CD14-positive monocyte (primary cell): ENCODE measurements around the gene GRIK3. TPM values are rescaled to one million over a fixed set of nuclear protein-coding genes. Genes with fewer than 3 reads are reported as not detected.

ENCODE experiments used
- DNase-seq, 3 donors: peaks; one replicate each; pipeline ENCODE4 v3.0.0-alpha.2; 2011 to 2022
- H2AFZ ChIP-seq: 2 replicates; pipeline ENCODE4 v1.6.0; 2012; ENCODE audit warnings: mild to moderate bottlenecking, low read depth, low read length, inconsistent platforms; ENCODE audit not compliant: insufficient read depth, poor library complexity, severe bottlenecking
- H3K27ac ChIP-seq, 2 donors: 1 replicate in 1 of 2; 2 replicates in 1 of 2; pipeline ENCODE4 v1.5.1; 2012 to 2013; ENCODE audit warnings: low read length in 2 of 2, control low read depth in 1 of 2, inconsistent platforms in 1 of 2, low read depth in 1 of 2, mild to moderate bottlenecking in 1 of 2
- H3K27me3 ChIP-seq, 2 donors: one replicate each; pipeline versions ENCODE4 v1.6.0 to v1.6.1; 2011 to 2013; ENCODE audit warnings: low read length in 2 of 2; ENCODE audit not compliant: control insufficient read depth in 2 of 2, insufficient read depth in 2 of 2
- H3K36me3 ChIP-seq, 2 donors: replicated peaks in 1 of 2; 1 replicate in 1 of 2; 2 replicates in 1 of 2; pipeline versions ENCODE4 v1.5.1 to v1.6.1; 2012 to 2013; ENCODE audit warnings: low read length in 2 of 2, control low read depth in 1 of 2, inconsistent platforms in 1 of 2, mild to moderate bottlenecking in 1 of 2; ENCODE audit not compliant: insufficient read depth in 2 of 2, control insufficient read depth in 1 of 2
- H3K4me1 ChIP-seq, 2 donors: 1 replicate in 1 of 2; 2 replicates in 1 of 2; pipeline versions ENCODE4 v1.5.1 to v1.6.1; 2012 to 2013; ENCODE audit warnings: low read length in 2 of 2, control low read depth in 1 of 2, inconsistent platforms in 1 of 2, mild to moderate bottlenecking in 1 of 2, moderate library complexity in 1 of 2; ENCODE audit not compliant: insufficient read depth in 2 of 2, control insufficient read depth in 1 of 2
- H3K4me2 ChIP-seq: replicated peaks from 2 replicates; pipeline ENCODE3; 2012; ENCODE audit warnings: low read length, moderate library complexity, mild to moderate bottlenecking; ENCODE audit not compliant: poor library complexity, severe bottlenecking; ENCODE audit errors: extremely low read depth
- H3K4me3 ChIP-seq, 3 experiments: fragments of 200-600 bp in 1 of 3; sonication (generic) in 1 of 3; replicated peaks in 1 of 3; 1 replicate in 2 of 3; 2 replicates in 1 of 3; pipeline ENCODE4 v1.5.1; 2011 to 2013; ENCODE audit warnings: low read length in 3 of 3, mild to moderate bottlenecking in 3 of 3, control low read depth in 2 of 3, low read depth in 2 of 3, inconsistent platforms in 1 of 3, moderate library complexity in 1 of 3
- H3K79me2 ChIP-seq: 2 replicates; pipeline ENCODE4 v1.6.0; 2012; ENCODE audit warnings: mild to moderate bottlenecking, control low read depth, inconsistent platforms, low read length, moderate library complexity; ENCODE audit not compliant: insufficient read depth
- H3K9ac ChIP-seq: 2 replicates; pipeline ENCODE4 v1.6.0; 2017; ENCODE audit warnings: low read length, mild to moderate bottlenecking; ENCODE audit not compliant: insufficient read depth, poor library complexity, severe bottlenecking
- H3K9me3 ChIP-seq, 2 donors: replicated peaks in 1 of 2; 1 replicate in 1 of 2; 2 replicates in 1 of 2; pipeline versions ENCODE4 v1.5.1 to v1.6.1; 2012 to 2013; ENCODE audit warnings: low read length in 2 of 2, control low read depth in 1 of 2; ENCODE audit not compliant: control insufficient read depth in 1 of 2, insufficient read depth in 1 of 2
- H4K20me1 ChIP-seq: 2 replicates; pipeline ENCODE4 v1.6.0; 2012; ENCODE audit warnings: mild to moderate bottlenecking, low read length, control low read depth, moderate library complexity; ENCODE audit not compliant: insufficient read depth
- H3K27ac Mint-ChIP-seq, 7 donors: one replicate each; pipeline ENCODE4 v1.8.0; 2020; ENCODE audit warnings: mild to moderate bottlenecking in 7 of 7, mixed read lengths in 7 of 7, moderate library complexity in 6 of 7, inconsistent platforms in 2 of 7
- H3K27me3 Mint-ChIP-seq, 3 donors: one replicate each; pipeline ENCODE4 v1.8.0; 2021 to 2022; ENCODE audit warnings: low read depth in 3 of 3, mild to moderate bottlenecking in 3 of 3, mixed read lengths in 3 of 3, moderate library complexity in 3 of 3, inconsistent platforms in 1 of 3
- H3K36me3 Mint-ChIP-seq, 2 donors: one replicate each; pipeline ENCODE4 v1.8.0; 2020; ENCODE audit warnings: mixed read lengths in 2 of 2, inconsistent platforms in 1 of 2, mild to moderate bottlenecking in 1 of 2
- H3K4me1 Mint-ChIP-seq: one replicate; pipeline ENCODE4 v1.8.0; 2020; ENCODE audit warnings: mild to moderate bottlenecking, mixed read lengths
- H3K4me3 Mint-ChIP-seq, 2 donors: one replicate each; pipeline ENCODE4 v1.8.0; 2020; ENCODE audit warnings: mild to moderate bottlenecking in 2 of 2, mixed read lengths in 2 of 2, moderate library complexity in 1 of 2
- H3K9me3 Mint-ChIP-seq, 7 donors: one replicate each; pipeline ENCODE4 v1.8.0; 2020 to 2022; ENCODE audit warnings: mixed read lengths in 7 of 7, mild to moderate bottlenecking in 6 of 7, moderate library complexity in 6 of 7, inconsistent platforms in 2 of 7
- CTCF ChIP-seq: fragments of 200-600 bp; IDR thresholded peaks from one replicate; pipeline ENCODE4 v1.8.0; 2022; ENCODE audit warnings: antibody characterized with exemption, mild to moderate bottlenecking
- WGBS: methylation state at CpG from one replicate; pipeline ENCODE4 v1.1.5; 2013; ENCODE audit warnings: missing lambda C conversion rate; ENCODE audit not compliant: insufficient coverage; 5-methylcytosine and 5-hydroxymethylcytosine counted together
- intact Hi-C, 2 donors: fragments of 100-400 bp; cut with micrococcal nuclease; formaldehyde crosslinking; loops; one replicate each; pipeline versions ENCODE4 v1.15.0 to v1.15.1; 2023
- polyA plus RNA-seq, 3 donors: library from polyadenylated mRNA; depleted of rRNA in 1 of 3; unstranded in 2 of 3; stranded (reverse) in 1 of 3; fragments of 300-500 nt in 2 of 3; fragments of >200 nt in 1 of 3; fragmentation: Illumina TruSeq in 2 of 3; gene quantifications; 1 replicate in 2 of 3; 2 replicates in 1 of 3; pipeline ENCODE4 v1.2.3, GENCODE V29; 2012 to 2021

The GRIK3 gene
- polyA plus RNA-seq, 3 donors = not detected

- Histone ChIP-seq H3K27ac (no peak overlapping the region), H3K27me3 (no peaks in the 10 kb centered on the region), H3K4me1 (no peaks in the 10 kb centered on the region), H3K9me3 (no peaks in the 10 kb centered on the region), H3K4me3 (no peak overlapping the region), H3K9ac (no peak overlapping the region), H2AFZ (no peak overlapping the region), H3K4me2 (no peak overlapping the region), H4K20me1 (no peaks in the 10 kb centered on the region), H3K36me3 (no peaks in the 10 kb centered on the region), H3K79me2 (no peaks in the 10 kb centered on the region)
- intact Hi-C loops = no loop called here
- peaks cover 0 to 7% (median 0%) of the 10 kb centered on the region in 7 donors for H3K9me3 Mint-ChIP-seq
- DNase-seq = no peak
- no peak overlapping the region for H3K4me3 Mint-ChIP-seq
- H3K27ac Mint-ChIP-seq = no peak overlapping the region
- H3K36me3 Mint-ChIP-seq = no peaks in the 10 kb centered on the region
- no peaks in the 10 kb centered on the region for H3K4me1 Mint-ChIP-seq
- no peak for TF ChIP-seq CTCF
- WGBS = 89% methylated on average over 4 of the region's 7 CpGs
- H3K27me3 Mint-ChIP-seq = peaks cover 3 to 7% (median 5%) of the 10 kb centered on the region in 3 donors
Measured at GRCh38 chr1:36912365-36912865, 121.9 kb downstream of the GRIK3 start.

- Histone ChIP-seq H3K79me2 (no peaks in the 10 kb centered on the region), H3K4me3 (no peak overlapping the region), H3K36me3 (no peaks in the 10 kb centered on the region), H4K20me1 (no peaks in the 10 kb centered on the region), H2AFZ (no peak overlapping the region), H3K9ac (no peak overlapping the region), H3K27me3 (no peaks in the 10 kb centered on the region), H3K27ac (no peak overlapping the region), H3K4me2 (no peak overlapping the region), H3K9me3 (no peaks in the 10 kb centered on the region), H3K4me1 (no peaks in the 10 kb centered on the region)
- H3K9me3 Mint-ChIP-seq = peaks cover 0 to 7% (median 0%) of the 10 kb centered on the region in 7 donors
- H3K27me3 Mint-ChIP-seq = peaks cover 3 to 7% (median 3%) of the 10 kb centered on the region in 3 donors
- no peaks in the 10 kb centered on the region for H3K36me3 Mint-ChIP-seq
- WGBS = 80% methylated on average over 21 of the region's 21 CpGs
- TF ChIP-seq CTCF = no peak
- no peak for DNase-seq
- no peaks in the 10 kb centered on the region for H3K4me1 Mint-ChIP-seq
- no peak overlapping the region for H3K27ac Mint-ChIP-seq
- intact Hi-C loops = no loop called here
- H3K4me3 Mint-ChIP-seq = peak overlapping the region in 1 of 2 donors; percentile 3
Measured at GRCh38 chr1:36911561-36912364, 122.6 kb downstream of the GRIK3 start.
